C1 segment of cervical spinal cord (tissue), 14 donors: ENCODE data around the gene RNASEH2C.
"Not testable (repeated sequence)": the region's sequence is repeated elsewhere in the genome, so short reads cannot be mapped to it uniquely, and the experiment has no call there.

ENCODE experiments used
- DNase-seq, 14 donors: peaks; one replicate each; lab custom pipeline; 2025; lab: John Stamatoyannopoulos, UW

Gene RNASEH2C

GRCh38 chr11:65717906-65718305 is 2.7 kb downstream of the RNASEH2C start:
- no peak for DNase-seq

GRCh38 chr11:65716774-65717405 is 3.7 kb downstream of the RNASEH2C start:
- no peak for DNase-seq

GRCh38 chr11:65716302-65716701 is 4.3 kb downstream of the RNASEH2C start:
- no peak for DNase-seq

- no peak for DNase-seq
These were observed 6.2 kb downstream of the RNASEH2C start for GRCh38 chr11:65714433-65714832.

- no peak for DNase-seq
These were observed 7.2 kb downstream of the RNASEH2C start for GRCh38 chr11:65713212-65713969.

GRCh38 chr11:65712633-65713076 is 7.9 kb downstream of the RNASEH2C start:
- no peak for DNase-seq

- peak; percentile 96 to 100 (median 99) for DNase-seq
These were observed 8.6 kb downstream of the RNASEH2C start, which contains the start of gene KAT5 for GRCh38 chr11:65711785-65712632. KAT5 (plus strand) TSS chr11:65712252; CDS start chr11:65712268, 16 bp downstream.

- DNase-seq: no peak
These were observed 10.2 kb downstream of the RNASEH2C start for GRCh38 chr11:65710421-65710820.

- no peak for DNase-seq
These were observed 10.9 kb downstream of the RNASEH2C start for GRCh38 chr11:65709661-65710060.

GRCh38 chr11:65708451-65708850 is 12.1 kb downstream of the RNASEH2C start:
- DNase-seq: no peak

GRCh38 chr11:65707002-65707401 is 13.6 kb downstream of the RNASEH2C start:
- not testable (repeated sequence) for DNase-seq

GRCh38 chr11:65706303-65706763 is 14.3 kb downstream of the RNASEH2C start:
- peak in 8 of 14 donors; percentile 6 to 53 (median 14) for DNase-seq

GRCh38 chr11:65703846-65704245 is 16.8 kb downstream of the RNASEH2C start:
- no peak for DNase-seq

GRCh38 chr11:65701686-65702085 is 18.9 kb downstream of the RNASEH2C start:
- no peak for DNase-seq

- peak in 1 of 14 donors; percentile 27 for DNase-seq
These were observed 20.2 kb downstream of the RNASEH2C start for GRCh38 chr11:65700399-65700798.

GRCh38 chr11:65699306-65699705 is 21.3 kb downstream of the RNASEH2C start:
- peak in 2 of 14 donors; percentile 16 to 77 for DNase-seq

- peak in 1 of 14 donors; percentile 31 for DNase-seq
These were observed 22.4 kb downstream of the RNASEH2C start for GRCh38 chr11:65698205-65698604.

- DNase-seq: no peak
These were observed 23.6 kb downstream of the RNASEH2C start for GRCh38 chr11:65696802-65697552.

GRCh38 chr11:65695459-65696241 is 24.9 kb downstream of the RNASEH2C start:
- peak in 9 of 14 donors; percentile 9 to 64 (median 39) for DNase-seq

- no peak for DNase-seq
These were observed 28.2 kb downstream of the RNASEH2C start for GRCh38 chr11:65692367-65692766.
